ENCODE results near the gene MTHFD1L. TPM values are rescaled to one million over a fixed set of nuclear protein-coding genes. Genes with fewer than 3 reads are reported as not detected.

The MTHFD1L gene
- total and polyA plus RNA-seq, 2 of the 8 experiments (the other 6 are each of a cell fraction or from before 2014, with no cell fraction given), result 29.2 to 105 TPM

DNA sequence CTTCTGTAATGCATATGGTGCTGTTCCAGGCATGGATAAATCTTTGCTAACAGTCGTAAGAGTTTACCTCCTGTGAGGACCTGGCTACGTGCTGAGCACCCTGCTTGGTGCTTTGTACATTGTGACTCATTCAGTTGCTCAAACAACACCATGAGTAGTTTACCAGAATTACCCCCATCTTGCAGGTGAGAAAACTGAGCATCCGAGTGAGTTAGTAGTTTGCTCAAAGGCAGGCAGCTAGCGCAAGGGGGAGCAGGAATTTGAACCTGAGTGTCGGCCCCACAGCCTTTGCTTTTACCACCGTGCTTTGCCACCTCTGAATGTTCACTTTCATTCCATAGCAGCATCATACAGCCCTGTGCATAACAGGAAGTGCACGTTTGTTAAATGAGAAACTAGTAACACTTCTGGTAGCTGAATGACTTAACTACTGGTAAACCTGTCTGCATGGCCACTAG lies 121.9 kb downstream of the MTHFD1L start:
- Histone ChIP-seq H3K4ac (replicated peaks; ENCODE audit: insufficient read length, low read depth, low read length) (no peak overlapping the region), H3K56ac (replicated peaks; ENCODE audit: insufficient read length, low read depth, low read length) (no peak overlapping the region), H2AK5ac (ENCODE audit: low read depth, low read length) (no peak overlapping the region), H2BK12ac (ENCODE audit: low read depth, low read length) (no peak overlapping the region), H4K5ac (ENCODE audit: insufficient read length, low read depth, low read length) (no peak overlapping the region), H3K79me1 (ENCODE audit: low read depth, low read length) (no peaks in the 10 kb centered on the region; the same call in 1 of the 2 replicates), H4K8ac (ENCODE audit: extremely low read depth, insufficient read depth, low read length) (no peak overlapping the region), H4K91ac (replicated peaks; ENCODE audit: insufficient read length, low read length) (no peak overlapping the region), H3K4me3 (ENCODE audit: extremely low read depth in 1 of 4, insufficient read depth in 2 of 4, low read depth in 3 of 4, low read length in 4 of 4) (no peak overlapping the region), H3K9me3 (ENCODE audit: insufficient read depth in 2 of 2, low read depth in 1 of 2, low read length in 1 of 2) (no peaks in the 10 kb centered on the region), H3K27me3 (replicated peaks in 1 of 4; ENCODE audit: control insufficient read depth in 3 of 4, extremely low read depth in 1 of 4, insufficient read depth in 3 of 4, low read length in 3 of 4) (no peaks in the 10 kb centered on the region), H3K36me3 (ENCODE audit: control insufficient read depth in 2 of 4, insufficient read depth in 4 of 4, low read length in 3 of 4) (no peaks in the 10 kb centered on the region; a peak in 3 of 8 replicates), H3K27ac (ENCODE audit: low read depth, low read length) (no peak overlapping the region), H3K23me2 (ENCODE audit: low read depth, low read length) (no peaks in the 10 kb centered on the region), H2AFZ (ENCODE audit: low read length) (no peak overlapping the region), H2BK20ac (ENCODE audit: low read length) (no peak overlapping the region), H3K79me2 (ENCODE audit: control insufficient read depth in 1 of 2, insufficient read depth in 2 of 2, low read length in 2 of 2) (no peaks in the 10 kb centered on the region), H3K9ac (replicated peaks in 1 of 4; ENCODE audit: extremely low read depth in 1 of 4, low read depth in 3 of 4, low read length in 3 of 4) (peak overlapping the region in 1 of 4 experiments; percentile 57; a peak in 1 of 7 replicates), H2BK5ac (ENCODE audit: low read depth, low read length) (no peak overlapping the region), H3K4me2 (ENCODE audit: insufficient read depth in 1 of 2, low read depth in 2 of 2, low read length in 2 of 2) (no peak overlapping the region), H3K23ac (ENCODE audit: insufficient read length) (no peak overlapping the region), H3K18ac (ENCODE audit: extremely low read depth, low read length) (no peak overlapping the region), H3K14ac (ENCODE audit: insufficient read length) (no peak overlapping the region), H4K20me1 (replicated peaks in 1 of 2; ENCODE audit: control insufficient read depth in 1 of 2, insufficient read depth in 2 of 2, low read length in 2 of 2) (peaks cover 1 to 2% of the 10 kb centered on the region in 2 experiments), H3K4me1 (replicated peaks in 1 of 4; ENCODE audit: control insufficient read depth in 3 of 4, insufficient read depth in 4 of 4, low read length in 3 of 4) (peaks cover 0 to 2% (median 0%) of the 10 kb centered on the region in 4 experiments; a peak in 2 of 7 replicates), H2BK15ac (ENCODE audit: low read length) (no peak overlapping the region), H2BK120ac (replicated peaks; ENCODE audit: low read depth, low read length) (no peak overlapping the region)
- no peak for DNase-seq (ENCODE audit: low read depth in 1 of 2, low spot score in 2 of 2)
- WGBS, 2 experiments (ENCODE audit: extremely low coverage in 1 of 2, insufficient coverage in 1 of 2, insufficient read length in 1 of 2, insufficient replicate concordance in 2 of 2, low coverage in 1 of 2, low lambda C conversion rate in 2 of 2, missing lambda C conversion rate in 1 of 2), result 83% methylated on average over 7 of the region's 7 CpGs; no CpG with 5 or more reads in 1 of the 2 experiments
- ChIA-PET CTCF (ENCODE audit: partially characterized antibody) (interaction anchor here (0.9 kb wide), 1 partner anchor 96 kb away, joined by 3 read pairs; no protein-coding TSS in a partner anchor), POLR2A (ENCODE audit: partially characterized antibody) (no interaction called here)
- no peak for TF ChIP-seq RBBP5 (IDR thresholded peaks at IDR 0.05; ENCODE audit: borderline replicate concordance, low read depth, low read length)
- peak; percentile 32; the same call in 1 of the 2 replicates for TF ChIP-seq KDM1A (IDR thresholded peaks at IDR 0.05; ENCODE audit: borderline replicate concordance, low read length)
- FAIRE-seq, result no peak

All from H1 (cell line).